HL-60/S4 treated with retinoic acid at 250 ng/mL for 4 days and 3 days (cell line): ENCODE measurements around the gene RERE.

Experiments used
- in situ Hi-C: fragments of 300-500 bp; cut with MboI; formaldehyde crosslinking; loops from 2 replicates; pipeline ENCODE4 v1.7.0; 2022; ENCODE audit warnings: low sequenced_read_pairs

RERE gene

DNA sequence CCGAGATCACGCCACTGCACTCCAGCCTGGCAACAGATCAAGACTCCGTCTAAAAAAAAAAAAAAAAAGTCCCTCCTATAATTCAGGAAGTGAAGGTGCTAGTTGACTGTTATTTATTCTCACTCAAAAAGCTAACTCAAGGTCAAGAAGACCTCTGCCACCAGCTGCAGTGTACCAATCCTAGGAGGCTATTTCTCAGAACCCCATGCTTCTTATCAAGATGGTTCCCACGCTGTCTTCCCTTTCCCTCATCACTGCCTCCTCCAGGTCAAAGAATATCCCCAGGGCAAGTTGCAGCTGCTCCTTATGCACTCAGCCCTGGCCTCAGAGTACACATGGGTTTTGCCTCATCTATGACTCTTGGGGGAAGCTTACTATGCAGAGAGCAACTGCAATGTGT lies 53.6 kb downstream of the RERE start:
- in situ Hi-C loops = no loop called here

DNA sequence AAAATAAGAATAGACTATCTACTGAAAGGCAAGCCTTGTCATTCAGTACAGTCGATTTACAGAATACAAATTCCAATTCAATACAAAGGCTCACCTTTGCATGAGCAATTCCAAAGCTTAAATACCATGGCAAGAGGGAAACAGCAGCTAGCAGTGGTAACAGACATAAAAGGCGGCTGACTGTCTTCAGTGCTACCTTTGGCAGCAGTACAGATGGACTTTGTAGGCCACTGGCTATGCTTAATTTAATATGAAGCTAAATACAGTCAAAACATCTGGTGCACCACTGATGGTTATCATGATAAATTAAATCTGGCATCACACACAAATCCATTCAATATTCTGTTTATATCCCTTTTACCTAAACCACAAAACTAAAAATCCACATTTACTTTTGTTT lies 62.4 kb downstream of the RERE start:
- in situ Hi-C loops = no loop called here

DNA sequence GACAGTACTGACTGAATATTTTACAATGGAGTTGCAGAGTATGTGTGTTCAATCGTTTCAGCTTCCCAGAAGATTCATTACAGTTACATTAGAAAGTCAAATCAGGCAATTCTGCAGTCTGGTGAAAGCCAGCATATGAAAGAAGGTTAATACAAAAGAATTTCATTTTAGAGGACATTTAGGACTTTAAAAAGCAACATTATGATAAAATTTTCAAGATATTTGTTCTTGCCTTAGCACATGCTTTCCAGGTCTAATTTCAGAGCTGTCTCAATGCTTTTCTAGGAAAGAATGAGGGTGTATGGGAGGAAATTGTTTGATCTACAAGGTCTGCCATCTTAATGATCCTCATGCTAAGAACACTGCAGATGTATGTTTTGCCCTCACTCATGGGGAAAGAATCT lies 63.2 kb downstream of the RERE start:
- in situ Hi-C loops = no loop called here

DNA sequence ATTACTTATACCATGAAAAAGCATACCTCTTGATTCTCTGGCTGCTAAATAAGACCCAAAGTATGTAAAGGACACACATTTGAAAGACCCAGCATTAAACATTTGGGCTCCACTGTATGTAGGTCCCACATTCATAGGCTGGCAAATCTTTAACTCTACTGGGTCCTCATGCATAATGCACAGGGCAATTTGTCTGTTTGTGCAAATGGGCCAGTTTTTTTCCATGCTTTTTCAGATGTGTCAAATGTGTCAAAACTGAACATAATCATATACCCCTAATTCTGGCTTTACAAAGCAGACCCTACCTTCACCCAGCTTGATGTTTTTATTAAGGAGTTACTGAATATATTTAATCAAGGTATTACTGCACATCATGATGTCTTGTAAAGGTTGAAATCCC lies 63.7 kb downstream of the RERE start:
- in situ Hi-C loops = no loop called here

DNA sequence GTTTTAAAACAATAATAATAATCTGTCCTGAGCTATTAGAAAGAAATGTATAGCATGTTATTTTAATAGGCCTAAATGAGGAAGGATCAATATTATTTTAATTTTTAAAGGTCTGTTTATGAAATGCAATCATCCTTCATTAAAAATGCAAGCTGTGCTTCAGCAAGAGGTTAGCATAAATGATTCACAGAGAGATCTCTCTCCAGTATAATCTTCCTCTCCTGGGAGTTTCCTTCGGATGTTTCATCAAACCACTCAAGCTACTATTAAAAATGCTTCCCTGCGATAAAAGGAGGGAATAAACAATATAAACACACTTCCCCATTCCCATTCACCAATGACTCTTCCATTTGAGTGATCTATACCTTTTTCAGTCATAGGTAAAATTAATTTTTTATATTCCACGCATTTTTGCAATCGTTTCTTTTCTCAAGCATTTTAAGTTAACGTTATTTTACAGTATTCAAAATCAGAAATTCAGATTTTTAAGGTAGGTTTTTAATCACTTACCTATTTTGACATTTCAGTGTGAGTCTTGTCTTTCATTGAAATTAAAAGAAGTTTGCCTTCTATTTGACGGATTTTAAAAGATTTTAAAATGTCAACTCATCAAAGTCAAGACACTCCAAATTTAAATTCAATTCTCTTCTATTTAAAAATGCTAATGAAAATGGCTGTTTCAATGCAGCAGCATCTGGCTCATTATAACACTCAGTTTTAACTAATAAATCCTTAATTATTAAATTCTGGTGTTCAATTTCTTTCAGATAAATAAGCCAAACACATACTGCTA lies 64.3 kb downstream of the RERE start:
- in situ Hi-C loops = no loop called here

DNA sequence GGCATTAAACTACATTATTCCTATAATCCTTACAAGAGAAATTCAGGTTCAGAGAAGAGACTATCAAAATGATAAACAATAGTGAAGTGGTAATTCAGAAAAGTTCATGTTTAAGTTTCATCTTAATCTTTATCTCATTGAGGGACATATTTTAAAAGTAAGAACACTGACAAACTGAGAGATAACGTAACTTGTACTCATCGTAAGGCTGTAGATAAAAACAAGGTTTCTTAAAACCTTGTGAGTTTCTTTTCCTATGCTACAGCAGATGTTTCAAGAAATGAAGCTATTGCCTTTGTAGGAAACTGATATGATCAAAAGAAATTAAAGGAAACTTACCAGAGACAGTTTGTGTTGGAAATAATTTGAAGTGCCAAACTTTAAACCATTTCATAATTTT lies 65.0 kb downstream of the RERE start:
- in situ Hi-C loops = no loop called here

GRCh38 chr1:8751984-8752383 lies 65.5 kb downstream of the RERE start:
- in situ Hi-C loops = no loop called here

DNA sequence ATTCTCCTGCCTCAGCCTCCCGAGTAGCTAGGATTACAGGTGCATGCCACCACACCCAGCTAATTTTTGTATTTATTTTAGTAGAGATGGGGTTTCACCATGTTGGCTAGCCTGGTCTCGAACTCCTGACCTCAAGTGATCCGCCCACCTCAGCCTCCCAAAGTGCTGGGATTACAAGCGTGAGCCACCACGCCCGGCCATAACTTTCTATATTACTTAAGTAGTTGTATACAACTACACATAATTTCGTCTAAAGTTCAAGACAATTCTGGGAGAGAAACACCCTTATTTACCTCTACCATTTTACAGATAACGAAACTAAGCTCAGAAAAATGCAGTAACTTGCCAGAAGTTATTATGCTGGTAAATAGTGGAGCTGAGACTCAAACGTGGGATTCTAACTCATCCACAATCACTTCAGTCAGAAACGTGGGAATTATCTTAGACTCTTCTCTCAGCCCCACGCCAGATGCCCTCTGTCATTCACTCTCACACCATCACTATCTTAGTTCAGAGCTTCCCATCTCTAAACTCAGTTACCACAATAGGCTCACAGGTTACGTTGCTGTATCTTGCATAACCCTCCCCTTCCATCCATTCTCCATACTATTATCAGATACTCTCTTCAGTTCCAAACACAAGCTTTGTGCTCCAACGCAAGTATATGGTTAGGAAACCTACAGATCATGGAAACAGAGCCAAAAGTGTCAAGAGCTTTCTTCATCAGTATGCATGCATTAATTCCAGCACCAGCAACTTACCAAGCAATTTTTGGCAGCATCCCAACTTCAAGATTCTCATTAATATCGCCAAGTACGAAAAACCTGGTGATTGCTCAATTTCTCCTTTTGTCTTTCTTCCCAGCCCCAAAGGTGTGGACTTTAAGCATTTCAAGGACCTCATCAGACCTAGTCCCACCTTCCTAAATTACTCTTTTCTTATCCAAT lies 69.3 kb downstream of the RERE start:
- in situ Hi-C loops = loop anchor here (25.0 kb wide), 2 partner anchors 186 to 736 kb away; no protein-coding TSS in a partner anchor

GRCh38 chr1:8746554-8746953 lies 70.9 kb downstream of the RERE start:
- in situ Hi-C loops = loop anchor here (25.0 kb wide), 2 partner anchors 184 to 734 kb away; no protein-coding TSS in a partner anchor

GRCh38 chr1:8745749-8746390 lies 71.6 kb downstream of the RERE start:
- in situ Hi-C loops = loop anchor here (25.0 kb wide), 2 partner anchors 184 to 734 kb away; no protein-coding TSS in a partner anchor

DNA sequence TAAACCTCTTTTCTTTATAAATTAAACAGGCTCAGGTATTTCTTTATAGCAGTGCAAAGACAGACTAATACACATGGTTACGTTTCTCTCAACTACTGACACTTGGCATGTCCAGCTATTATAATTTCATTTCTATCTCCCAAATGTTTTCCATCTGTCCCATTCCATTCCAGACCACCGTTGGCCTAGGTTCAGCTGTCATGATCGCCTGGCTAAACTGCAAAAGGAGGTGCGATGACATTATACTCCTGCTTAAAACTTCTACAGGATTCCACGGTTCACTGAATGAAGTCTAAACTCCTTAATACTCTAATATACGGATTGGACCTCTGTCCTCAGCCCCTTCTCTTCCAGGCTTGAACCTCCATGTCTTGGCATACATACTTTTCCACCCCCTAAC lies 72.1 kb downstream of the RERE start:
- in situ Hi-C loops = loop anchor here (25.0 kb wide), 2 partner anchors 183 to 733 kb away; no protein-coding TSS in a partner anchor

GRCh38 chr1:8742022-8742924 lies 75.2 kb downstream of the RERE start:
- in situ Hi-C loops = loop anchor here (25.0 kb wide), 2 partner anchors 180 to 730 kb away; no protein-coding TSS in a partner anchor

DNA sequence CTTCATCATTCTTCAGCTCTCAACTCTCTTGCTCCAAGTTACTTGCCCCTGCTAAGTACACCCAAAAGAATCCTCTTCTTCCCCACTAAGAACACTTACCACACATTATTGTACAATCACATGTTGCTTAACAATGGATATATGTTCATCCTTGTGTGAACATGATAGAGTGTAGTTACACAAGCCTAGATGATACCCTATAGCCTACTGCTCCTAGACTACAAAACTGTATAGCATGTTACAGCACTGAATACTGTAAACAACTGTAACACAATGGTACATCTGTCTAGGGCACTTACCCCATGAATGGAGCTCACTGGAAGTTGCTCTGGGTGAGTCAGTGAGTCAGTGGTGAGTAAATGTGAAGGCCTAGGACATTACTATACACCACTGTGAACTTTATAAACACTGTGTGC lies 77.4 kb downstream of the RERE start:
- in situ Hi-C loops = loop anchor here (25.0 kb wide), 2 partner anchors 178 to 728 kb away; no protein-coding TSS in a partner anchor

DNA sequence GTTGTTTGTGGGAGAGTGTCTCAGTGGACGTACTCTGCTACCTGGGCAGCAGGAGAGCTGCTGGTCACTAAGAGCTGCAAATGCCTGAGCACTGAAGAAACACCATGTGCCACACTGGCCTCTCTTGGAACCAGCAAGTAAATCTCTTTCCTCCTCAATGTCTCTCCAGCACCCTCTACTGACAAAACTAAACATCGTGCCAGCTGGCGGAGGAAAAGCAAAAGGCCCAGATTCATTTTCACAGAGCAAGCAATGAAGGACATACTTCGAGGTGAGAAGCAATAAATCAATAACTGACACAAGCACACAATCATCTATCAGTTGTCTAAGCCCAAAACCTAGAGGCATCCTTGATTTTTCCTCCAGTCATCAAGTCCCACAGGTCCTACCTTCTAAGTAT lies 78.1 kb downstream of the RERE start:
- in situ Hi-C loops = loop anchor here (25.0 kb wide), 2 partner anchors 177 to 727 kb away; no protein-coding TSS in a partner anchor

GRCh38 chr1:8736927-8737326 lies 80.5 kb downstream of the RERE start:
- in situ Hi-C loops = loop anchor here (25.0 kb wide), 2 partner anchors 175 to 725 kb away; no protein-coding TSS in a partner anchor

GRCh38 chr1:8733484-8733883 lies 84.0 kb downstream of the RERE start:
- in situ Hi-C loops = loop anchor here (25.0 kb wide), 2 partner anchors 171 to 721 kb away; no protein-coding TSS in a partner anchor

- in situ Hi-C loops = loop anchor here (25.0 kb wide), 2 partner anchors 169 to 719 kb away; no protein-coding TSS in a partner anchor
Measured at GRCh38 chr1:8731162-8731561, 86.3 kb downstream of the RERE start.

GRCh38 chr1:8728464-8728863 lies 89.0 kb downstream of the RERE start:
- in situ Hi-C loops = loop anchor here (25.0 kb wide), 2 partner anchors 166 to 716 kb away; no protein-coding TSS in a partner anchor

DNA sequence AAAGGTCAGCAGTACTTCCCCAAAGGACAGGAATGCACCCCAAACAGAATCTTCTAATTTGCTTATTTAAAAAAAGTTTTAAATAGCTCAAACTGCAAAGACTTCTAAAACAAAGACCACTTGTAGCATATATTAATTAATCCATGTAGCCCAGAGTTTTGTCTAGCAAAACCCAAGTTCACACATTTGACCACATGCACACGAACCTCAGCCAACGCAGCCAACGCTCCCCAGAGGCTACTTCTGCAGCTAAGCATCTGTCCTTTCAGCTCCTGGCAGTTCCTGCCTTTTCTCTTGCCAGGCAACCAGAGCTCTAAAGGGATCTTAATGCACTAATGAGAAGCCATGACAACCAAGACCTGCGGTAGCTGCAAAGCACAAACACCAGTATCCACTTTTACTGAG lies 89.6 kb downstream of the RERE start:
- in situ Hi-C loops = loop anchor here (25.0 kb wide), 2 partner anchors 166 to 716 kb away; no protein-coding TSS in a partner anchor
